GM12878 (cell line): Measurements from ENCODE around the gene SLAIN2. TPM values are rescaled to one million over a fixed set of nuclear protein-coding genes. Genes with fewer than 3 reads are reported as not detected.

Experiments used
- ATAC-seq: fragments of 200-7000 bp; cut with Tn5 transposase; 3 replicates; pipeline ENCODE4 v1.9.1; 2020; ENCODE audit warnings: mild to moderate bottlenecking, moderate library complexity
- BruUV-seq: library from RNA; stranded (reverse); fragments of 400-500 nt; replicated peaks from 2 replicates; lab custom pipeline; 2021; lab: Mats Ljungman, UMichigan
- CTCF ChIA-PET: fragments of 300-600 bp; sonication (Branson Sonifier 250); formaldehyde crosslinking; extraction: SDS; loops from one replicate; lab custom pipeline; 2021; ENCODE audit warnings: inconsistent platforms; lab: Yijun Ruan, JAX
- POLR2A ChIA-PET: fragments of 350-600 bp; formaldehyde crosslinking; extraction: SDS; loops from one replicate; lab custom pipeline; 2021; ENCODE audit warnings: inconsistent platforms; lab: Charles Lee
- RAD21 ChIA-PET: fragments of 300-600 bp; sonication (Branson Sonifier 250); formaldehyde crosslinking; loops from one replicate; lab custom pipeline; 2023; ENCODE audit warnings: antibody characterized with exemption; ENCODE audit not compliant: unreplicated experiment; lab: Charles Lee
- SMC1A ChIA-PET: fragments of 300-600 bp; sonication (Branson Sonifier 250); formaldehyde crosslinking; loops from one replicate; lab custom pipeline; 2023; ENCODE audit not compliant: unreplicated experiment, uncharacterized antibody; lab: Charles Lee
- DNase-seq: peaks from one replicate; pipeline ENCODE4 v3.0.0-alpha.2; 2011; ENCODE audit warnings: low read depth, low spot score
- FAIRE-seq: peaks from 3 replicates; lab custom pipeline; 2011; peaks lifted over from hg19 to GRCh38; lab: Jason Lieb, UNC
- H2AFZ ChIP-seq: 2 replicates; pipeline ENCODE4 v1.6.0; 2011; ENCODE audit warnings: low read depth, low read length, control low read depth; ENCODE audit not compliant: control insufficient read depth
- H3K27ac ChIP-seq: 2 replicates; pipeline ENCODE4 v1.5.1; 2011; ENCODE audit warnings: control low read depth; ENCODE audit not compliant: control insufficient read depth, insufficient read depth
- H3K27me3 ChIP-seq, 2 experiments: replicated peaks in 1 of 2; 2 replicates each; pipeline versions ENCODE4 v1.6.0 to v1.6.1; 2011; ENCODE audit warnings: low read length in 1 of 2; ENCODE audit not compliant: control insufficient read depth in 2 of 2, insufficient read depth in 2 of 2
- H3K36me3 ChIP-seq, 2 experiments: 2 replicates each; pipeline ENCODE4 v1.5.1; 2011; ENCODE audit warnings: low read length in 1 of 2; ENCODE audit not compliant: control insufficient read depth in 2 of 2, insufficient read depth in 2 of 2
- H3K4me1 ChIP-seq: 2 replicates; pipeline ENCODE4 v1.6.1; 2011; ENCODE audit warnings: mild to moderate bottlenecking, low read length, moderate library complexity, mixed read lengths; ENCODE audit not compliant: control insufficient read depth, insufficient read depth
- H3K4me2 ChIP-seq: 2 replicates; pipeline ENCODE4 v1.6.0; 2011; ENCODE audit warnings: control low read depth; ENCODE audit not compliant: control insufficient read depth, insufficient read depth
- H3K4me3 ChIP-seq: fragments of 200-600 bp; sonication (generic); 2 replicates; pipeline ENCODE4 v1.5.1; 2016
- H3K79me2 ChIP-seq: 2 replicates; pipeline ENCODE4 v1.6.0; 2011; ENCODE audit warnings: low read length; ENCODE audit not compliant: control insufficient read depth, insufficient read depth
- H3K9ac ChIP-seq: 2 replicates; pipeline ENCODE4 v1.8.0; 2011; ENCODE audit warnings: low read length, control low read depth, mixed read lengths; ENCODE audit not compliant: control insufficient read depth, insufficient read depth
- H3K9me3 ChIP-seq: replicated peaks from 3 replicates; pipeline ENCODE4 v1.5.1; 2011; ENCODE audit warnings: mild to moderate bottlenecking, low read length; ENCODE audit not compliant: control insufficient read depth, insufficient read depth
- H4K20me1 ChIP-seq: 2 replicates; pipeline ENCODE4 v1.6.0; 2011; ENCODE audit not compliant: control insufficient read depth, insufficient read depth
- ATF7 ChIP-seq: fragments of 450-650 bp; IDR thresholded peaks from 2 replicates; pipeline ENCODE4 v1.6.1; 2016; ENCODE audit warnings: low read depth, mild to moderate bottlenecking
- BCL11A ChIP-seq: IDR thresholded peaks from 2 replicates; pipeline ENCODE4 v1.6.1; 2011; ENCODE audit warnings: low read depth, low read length
- EGR1 ChIP-seq, 2 experiments: IDR thresholded peaks; 1 replicate in 1 of 2; 2 replicates in 1 of 2; pipeline ENCODE4 v1.6.1; 2011 to 2012; ENCODE audit warnings: low read depth in 2 of 2, low read length in 2 of 2, borderline replicate concordance in 1 of 2, mild to moderate bottlenecking in 1 of 2, moderate library complexity in 1 of 2
- JUNB ChIP-seq: IDR thresholded peaks from 2 replicates; pipeline ENCODE4 v1.6.1; 2016; ENCODE audit warnings: antibody characterized with exemption, mild to moderate bottlenecking
- PAX5 ChIP-seq: IDR thresholded peaks from 2 replicates; pipeline ENCODE4 v1.6.1; 2011; ENCODE audit warnings: low read depth, low read length, borderline replicate concordance
- PML ChIP-seq: IDR thresholded peaks from 2 replicates; pipeline ENCODE4 v1.6.1; 2012; ENCODE audit warnings: low read length, inconsistent platforms
- POU2F2 ChIP-seq: IDR thresholded peaks from 3 replicates; pipeline ENCODE4 v1.6.1; 2011; ENCODE audit warnings: low read depth, mild to moderate bottlenecking, low read length, borderline replicate concordance
- RBBP5 ChIP-seq: fragments of 200-600 bp; sonication (generic); conservative IDR thresholded peaks from 2 replicates; pipeline ENCODE4 v1.6.1; 2016
- SPI1 ChIP-seq: IDR thresholded peaks from 2 replicates; pipeline ENCODE4 v1.6.1; 2011; ENCODE audit warnings: low read depth, mild to moderate bottlenecking, low read length, moderate library complexity, borderline replicate concordance; ENCODE audit not compliant: insufficient read depth
- TARDBP ChIP-seq: IDR thresholded peaks from 2 replicates; pipeline ENCODE4 v1.6.1; 2016; ENCODE audit warnings: borderline replicate concordance
- TBL1XR1 ChIP-seq: IDR thresholded peaks from 2 replicates; pipeline ENCODE4 v1.6.1; 2012; ENCODE audit warnings: low read depth, low read length, improper control_type of control experiment
- YY1 ChIP-seq: IDR thresholded peaks from 2 replicates; pipeline ENCODE4 v1.6.1; 2011; ENCODE audit warnings: low read depth, mild to moderate bottlenecking, low read length
- WGBS: methylation state at CpG from one replicate; pipeline ENCODE4 v1.1.6; 2016; ENCODE audit warnings: low lambda C conversion rate; ENCODE audit not compliant: insufficient replicate concordance, insufficient coverage; ENCODE audit errors: missing lambda C conversion rate; 5-methylcytosine and 5-hydroxymethylcytosine counted together
- in situ Hi-C: fragments of 300-500 bp; cut with MboI; formaldehyde crosslinking; loops from 9 replicates; pipeline ENCODE4 v1.14.3; 2018; ENCODE audit warnings: mixed read lengths
- intact Hi-C: fragments of 100-400 bp; cut with micrococcal nuclease; formaldehyde crosslinking; loops from one replicate; pipeline ENCODE4 v1.14.2; 2022; ENCODE audit not compliant: unreplicated experiment
- polyA plus RNA-seq, 11 experiments: library from polyadenylated mRNA; depleted of rRNA in 4 of 11; unstranded in 6 of 11; stranded (reverse) in 5 of 11; fragments of >200 nt; fragmentation: Nextera tagmentation in 4 of 11; fragmentation: Illumina TruSeq in 1 of 11; extraction: Ambion mirVana in 4 of 11; extraction: Trizol in 1 of 11; gene quantifications; 1 replicate in 1 of 11; 2 replicates in 10 of 11; pipeline versions ENCODE4 v1.2.1 to v1.2.3, GENCODE V29; 2011 to 2016; ENCODE audit warnings: inconsistent platforms in 2 of 11, missing spikeins in 2 of 11, low read depth in 1 of 11
- total RNA-seq, 4 experiments: library from RNA; depleted of rRNA in 3 of 4; stranded (reverse); fragments of >200 nt in 3 of 4; fragmentation: Illumina TruSeq in 1 of 4; extraction: Trizol in 1 of 4; gene quantifications; 2 replicates each; pipeline versions ENCODE4 v1.2.1 to v1.2.3, GENCODE V29; 2013 to 2021
- TF ChIP-seq, protein P1 (sequence below): fragments of 450-650 bp; formaldehyde crosslinking; IDR thresholded peaks from 2 replicates; pipeline ENCODE4 v1.5.0; 2022; ENCODE audit warnings: mild to moderate bottlenecking, missing genetic modification characterization

The SLAIN2 gene
- total and polyA plus RNA-seq, 10 of the 15 experiments (the other 5 are each of a cell fraction or from before 2014, with no cell fraction given), result 4.3 to 96.6 (median 25.4) TPM

GRCh38 chr4:48421101-48421500, 79.8 kb downstream of the SLAIN2 start:
- no peak for TF ChIP-seq PAX5
- no peak for TF ChIP-seq YY1
- no peak for TF ChIP-seq POU2F2
- no peak for TF ChIP-seq ATF7
- TF ChIP-seq RBBP5, result no peak
- TF ChIP-seq EGR1 (IDR thresholded peaks at IDR 0.05; ENCODE audit: borderline replicate concordance in 1 of 2, low read depth in 2 of 2, low read length in 2 of 2), result no peak
- no peak for TF ChIP-seq SPI1
- no peak for TF ChIP-seq BCL11A
- TF ChIP-seq TBL1XR1, result no peak
- TF ChIP-seq, protein P1, sequence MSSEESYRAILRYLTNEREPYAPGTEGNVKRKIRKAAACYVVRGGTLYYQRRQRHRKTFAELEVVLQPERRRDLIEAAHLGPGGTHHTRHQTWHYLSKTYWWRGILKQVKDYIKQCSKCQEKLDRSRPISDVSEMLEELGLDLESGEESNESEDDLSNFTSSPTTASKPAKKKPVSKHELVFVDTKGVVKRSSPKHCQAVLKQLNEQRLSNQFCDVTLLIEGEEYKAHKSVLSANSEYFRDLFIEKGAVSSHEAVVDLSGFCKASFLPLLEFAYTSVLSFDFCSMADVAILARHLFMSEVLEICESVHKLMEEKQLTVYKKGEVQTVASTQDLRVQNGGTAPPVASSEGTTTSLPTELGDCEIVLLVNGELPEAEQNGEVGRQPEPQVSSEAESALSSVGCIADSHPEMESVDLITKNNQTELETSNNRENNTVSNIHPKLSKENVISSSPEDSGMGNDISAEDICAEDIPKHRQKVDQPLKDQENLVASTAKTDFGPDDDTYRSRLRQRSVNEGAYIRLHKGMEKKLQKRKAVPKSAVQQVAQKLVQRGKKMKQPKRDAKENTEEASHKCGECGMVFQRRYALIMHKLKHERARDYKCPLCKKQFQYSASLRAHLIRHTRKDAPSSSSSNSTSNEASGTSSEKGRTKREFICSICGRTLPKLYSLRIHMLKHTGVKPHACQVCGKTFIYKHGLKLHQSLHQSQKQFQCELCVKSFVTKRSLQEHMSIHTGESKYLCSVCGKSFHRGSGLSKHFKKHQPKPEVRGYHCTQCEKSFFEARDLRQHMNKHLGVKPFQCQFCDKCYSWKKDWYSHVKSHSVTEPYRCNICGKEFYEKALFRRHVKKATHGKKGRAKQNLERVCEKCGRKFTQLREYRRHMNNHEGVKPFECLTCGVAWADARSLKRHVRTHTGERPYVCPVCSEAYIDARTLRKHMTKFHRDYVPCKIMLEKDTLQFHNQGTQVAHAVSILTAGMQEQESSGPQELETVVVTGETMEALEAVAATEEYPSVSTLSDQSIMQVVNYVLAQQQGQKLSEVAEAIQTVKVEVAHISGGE (CRISPR knock-in tag), result no peak
- TF ChIP-seq JUNB, result no peak
- no peak for TF ChIP-seq TARDBP
- TF ChIP-seq PML, result no peak
- TF ChIP-seq, all 136 proteins: peak for 0
- ATAC-seq (no peak), FAIRE-seq (no peak), DNase-seq (no peak)
- ChIA-PET SMC1A (interaction anchor here (1.0 kb wide), 2 partner anchors 82 to 93 kb away, joined by 3 read pairs; no protein-coding TSS in a partner anchor), CTCF (interaction anchor here (0.8 to 1.3 kb wide), 3 partner anchors 13 to 136 kb away, joined by 3 read pairs; no protein-coding TSS in a partner anchor), POLR2A (no interaction called here), RAD21 (no interaction called here)
- Histone ChIP-seq H3K27ac (no peak overlapping the region), H3K36me3 (peaks cover 2 to 3% of the 10 kb centered on the region in 2 experiments; a peak in 2 of 4 replicates), H3K9me3 (no peaks in the 10 kb centered on the region), H3K9ac (no peak overlapping the region), H4K20me1 (no peaks in the 10 kb centered on the region), H2AFZ (no peak overlapping the region), H3K27me3 (no peaks in the 10 kb centered on the region), H3K4me1 (no peaks in the 10 kb centered on the region), H3K79me2 (no peaks in the 10 kb centered on the region), H3K4me3 (no peak overlapping the region), H3K4me2 (no peak overlapping the region)
- 100% methylated on average over 2 of the region's 2 CpGs for WGBS
- intact Hi-C loops (no loop called here), in situ Hi-C loops (no loop called here)
- BruUV-seq, result no TSS peak
